ENCODE measurements around the gene CFAP52.
"Not testable (repeated sequence)": the region's sequence is repeated elsewhere in the genome, so short reads cannot be mapped to it uniquely, and the experiment has no call there.

The CFAP52 gene

DNA sequence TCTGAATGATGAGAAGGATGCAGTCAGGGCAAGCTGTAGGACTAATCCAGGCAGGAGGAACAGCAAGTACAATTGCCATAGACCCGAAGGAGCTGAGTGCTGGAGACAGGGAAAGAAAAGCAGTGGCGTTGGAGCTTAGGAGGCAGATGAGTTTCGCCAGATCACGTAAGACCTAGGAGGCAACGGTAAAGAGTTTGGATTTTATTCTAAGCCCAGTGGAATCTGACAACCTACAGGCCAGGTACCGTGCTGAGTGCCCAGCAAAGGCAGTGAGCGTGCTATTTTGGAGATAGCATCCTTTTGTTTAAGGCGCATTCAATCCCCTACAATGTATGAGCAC, 70.1 kb downstream of the CFAP52 start:
- no peak for DNase-seq (ENCODE audit: low read depth in 2 of 2)

DNA sequence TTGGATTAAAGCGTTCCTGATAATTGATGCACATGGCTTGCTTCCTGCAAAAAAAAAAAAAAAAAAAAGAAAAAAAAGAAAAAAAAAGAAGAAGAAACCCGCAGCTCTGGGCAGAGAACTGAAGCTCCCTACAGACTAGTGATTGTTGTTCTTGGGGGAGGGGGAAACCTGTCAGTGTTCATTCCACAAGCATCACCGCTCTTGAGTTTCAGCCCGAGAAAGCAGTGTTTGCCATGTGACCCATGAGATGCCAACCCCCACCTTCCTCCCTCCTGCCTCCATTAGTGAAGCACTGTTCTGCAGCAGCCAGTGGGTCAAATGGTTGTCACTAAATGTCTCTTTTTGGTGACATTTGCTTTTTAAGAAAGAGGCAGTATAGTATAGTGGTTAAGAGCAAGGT, 70.6 kb downstream of the CFAP52 start:
- DNase-seq (ENCODE audit: low read depth in 2 of 2) = no peak

DNA sequence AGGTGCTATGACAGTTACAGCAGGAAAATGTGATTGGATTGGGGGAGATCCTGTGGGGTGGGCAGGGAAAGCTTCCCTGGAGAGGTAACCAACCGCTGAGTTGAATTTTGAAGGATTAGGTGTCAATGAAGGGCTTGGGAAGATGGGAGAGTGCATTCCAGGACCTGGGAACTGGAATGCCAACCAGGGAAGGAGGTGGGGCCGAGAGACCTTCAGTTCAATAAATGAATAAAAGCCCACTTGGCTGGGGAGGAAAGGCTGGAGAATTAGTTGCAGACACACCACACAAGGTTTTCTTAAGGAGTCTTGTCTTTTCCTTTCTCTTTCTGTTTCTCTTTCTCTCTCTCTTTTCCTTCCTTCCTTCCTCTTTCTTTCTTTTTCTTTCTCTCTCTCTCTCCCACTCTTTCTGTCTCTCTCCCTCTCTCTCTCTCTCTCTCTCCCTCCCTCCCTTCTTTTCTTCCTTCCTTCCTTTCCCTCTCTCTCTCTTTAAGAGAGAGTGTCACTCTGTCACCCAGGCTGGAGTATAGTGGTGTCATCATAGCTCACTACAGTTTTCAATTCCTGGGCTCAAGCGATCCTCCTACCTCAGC, 72.2 kb downstream of the CFAP52 start:
- no peak for DNase-seq (ENCODE audit: low read depth in 2 of 2)

DNA sequence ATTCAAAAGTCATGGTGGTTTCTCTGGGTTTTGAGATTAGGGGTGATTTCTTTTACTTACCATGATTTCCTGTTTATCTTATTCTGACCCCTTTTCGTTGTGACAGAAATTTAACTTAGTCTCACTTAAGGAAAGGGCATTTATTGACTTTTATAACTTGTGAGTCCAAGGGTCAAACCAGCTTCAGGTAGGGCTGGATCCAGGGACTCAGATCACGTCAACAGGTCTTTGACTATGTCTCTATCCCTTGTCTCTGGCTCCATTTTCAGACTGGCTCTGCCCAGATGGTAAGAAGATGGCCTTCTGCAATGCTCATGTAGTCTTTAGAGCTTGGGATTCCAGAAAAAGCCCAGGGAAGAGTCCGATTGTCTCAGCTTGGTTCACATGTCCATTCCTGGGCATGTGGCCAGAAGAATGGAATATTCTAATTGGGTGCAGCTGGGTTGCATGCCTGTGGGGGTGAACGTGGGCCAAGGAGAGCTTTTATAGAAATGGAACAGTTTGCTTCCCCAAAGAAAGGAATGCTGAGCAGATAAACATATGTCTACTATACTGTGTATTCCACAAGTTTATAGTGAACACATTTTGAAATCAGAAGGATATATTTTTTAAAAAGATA, 82.3 kb downstream of the CFAP52 start:
- peak; percentile 94 to 96 for DNase-seq (ENCODE audit: low read depth in 2 of 2)

DNA sequence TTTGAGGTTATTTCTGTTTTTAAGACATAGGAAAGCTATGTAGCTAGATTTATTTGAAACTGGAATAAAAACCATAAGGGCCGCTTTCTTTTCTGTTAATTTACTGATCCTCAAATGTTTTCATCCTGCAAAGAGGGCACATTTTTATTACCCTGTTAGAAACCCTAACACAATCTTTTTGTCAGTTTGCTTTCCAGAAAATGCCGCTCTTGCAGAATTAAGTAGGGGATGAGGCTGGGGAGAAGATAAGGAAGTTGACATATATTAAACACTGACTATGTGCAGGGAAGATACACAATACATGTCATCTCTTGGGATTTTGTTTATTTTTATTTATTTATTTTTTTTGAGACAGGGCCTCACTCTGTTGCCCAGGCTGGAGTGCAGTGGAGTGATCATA, 84.6 kb downstream of the CFAP52 start:
- DNase-seq (ENCODE audit: low read depth in 2 of 2) = no peak

DNA sequence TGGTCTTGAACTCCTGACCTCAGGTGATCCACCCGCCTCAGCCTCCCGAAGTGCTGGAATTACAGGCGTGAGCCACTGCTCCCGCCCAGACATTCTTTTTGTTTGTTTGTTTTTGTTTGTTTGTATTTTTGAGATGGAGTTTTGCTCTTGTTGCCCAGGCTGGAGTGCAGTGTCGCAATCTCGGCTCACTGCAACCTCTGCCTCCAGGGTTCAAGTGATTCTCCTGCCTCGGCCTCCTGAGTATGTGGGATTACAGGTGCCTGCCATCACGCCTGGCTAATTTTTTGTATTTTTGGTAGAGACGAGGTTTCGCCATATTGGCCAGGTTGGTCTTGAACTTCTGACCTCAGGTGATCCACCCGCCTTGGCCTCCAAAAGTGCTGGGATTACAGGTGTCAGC, 87.1 kb downstream of the CFAP52 start:
- DNase-seq (ENCODE audit: low read depth in 2 of 2) = not testable (repeated sequence)

DNA sequence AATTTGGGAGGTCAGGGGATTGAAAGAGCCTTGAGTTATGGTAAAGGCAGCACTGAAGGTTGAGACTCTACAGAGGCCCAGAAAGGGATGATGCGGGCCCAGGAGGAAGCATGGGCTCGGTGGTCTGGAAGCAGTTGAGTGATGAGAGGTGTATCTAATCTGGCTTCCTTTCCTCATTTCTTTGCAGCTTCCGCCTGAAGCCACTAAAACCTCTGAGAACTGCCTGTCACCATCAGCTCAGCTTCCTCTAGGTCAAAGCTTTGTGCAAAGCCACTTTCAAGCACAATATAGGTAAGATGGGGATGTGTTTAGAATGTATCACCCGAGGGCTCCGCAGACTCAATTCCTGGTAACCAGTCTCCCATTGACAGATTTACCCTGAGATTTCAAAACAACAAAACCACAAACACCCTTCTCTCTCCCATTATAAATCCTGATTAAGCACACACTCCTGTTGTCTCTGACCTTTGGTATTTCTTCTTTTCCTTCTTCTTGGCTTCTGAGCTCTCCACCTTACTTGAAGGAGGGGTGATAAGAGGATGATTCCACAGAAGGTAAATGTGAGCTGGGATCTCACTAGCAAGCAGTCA, 90.1 kb downstream of the CFAP52 start:
- DNase-seq (ENCODE audit: low read depth in 2 of 2) = no peak

DNA sequence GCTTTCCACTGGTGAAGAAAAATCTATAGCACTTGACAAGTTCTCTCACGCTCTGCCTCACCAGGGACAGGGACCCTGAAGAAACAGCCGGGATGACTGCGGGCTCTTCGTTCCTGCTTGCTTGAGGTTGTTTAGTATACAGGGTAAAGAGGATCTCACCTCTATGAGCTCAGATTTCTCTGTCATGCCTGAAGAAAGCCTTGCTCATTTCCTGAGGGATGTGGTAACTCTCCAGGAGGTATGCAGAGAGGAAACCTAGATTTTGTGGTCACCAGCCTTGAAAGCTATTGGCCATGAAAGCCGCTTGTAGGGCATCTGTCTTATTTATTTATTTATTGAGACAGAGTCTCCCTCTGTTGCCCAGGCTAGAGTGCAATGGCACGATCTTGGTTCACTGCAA, 92.1 kb downstream of the CFAP52 start:
- DNase-seq (ENCODE audit: low read depth in 2 of 2) = no peak

DNA sequence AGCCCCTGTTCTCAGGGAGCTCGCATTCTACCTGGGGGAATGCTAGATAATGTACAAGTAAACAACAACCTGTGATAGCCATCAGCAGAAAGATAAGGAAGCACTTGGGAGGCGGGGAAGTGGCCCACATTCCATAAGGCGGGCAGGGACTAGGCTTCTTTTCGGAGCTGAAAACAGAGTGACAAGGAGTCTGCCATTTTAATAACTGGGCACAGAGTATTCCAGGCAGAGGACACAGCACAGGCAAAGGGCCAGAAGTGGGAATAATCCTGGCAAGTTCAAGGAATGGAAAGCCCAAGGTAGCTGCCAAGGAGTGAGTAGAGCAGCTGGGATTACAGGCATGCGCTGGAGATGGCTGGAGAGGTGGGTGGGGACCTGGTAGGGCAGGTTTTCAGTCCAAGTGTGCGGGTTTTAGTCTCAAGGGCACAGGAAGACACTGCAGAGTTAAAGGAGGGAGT, 93.1 kb downstream of the CFAP52 start:
- DNase-seq (ENCODE audit: low read depth in 2 of 2) = no peak

DNA sequence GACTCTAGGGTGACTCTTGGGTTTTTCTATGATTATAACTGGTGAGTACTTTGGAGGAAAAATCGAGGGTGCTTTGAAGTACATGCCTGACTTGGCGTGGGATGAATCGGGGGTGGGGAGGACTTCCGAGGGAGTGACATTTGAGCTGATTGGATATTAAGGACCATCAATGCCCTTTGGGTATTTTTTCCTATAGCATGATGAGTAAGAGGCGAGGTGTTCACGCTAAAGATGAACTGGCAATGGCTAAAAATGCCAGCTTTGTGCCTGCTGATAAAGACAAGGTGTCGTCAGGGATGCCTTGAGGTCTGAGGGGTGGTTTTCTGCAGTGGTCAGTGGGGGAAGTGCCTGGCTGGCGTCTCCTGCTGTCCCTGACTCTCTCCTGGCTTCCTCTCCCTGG, 94.2 kb downstream of the CFAP52 start:
- DNase-seq (ENCODE audit: low read depth in 2 of 2) = no peak

DNA sequence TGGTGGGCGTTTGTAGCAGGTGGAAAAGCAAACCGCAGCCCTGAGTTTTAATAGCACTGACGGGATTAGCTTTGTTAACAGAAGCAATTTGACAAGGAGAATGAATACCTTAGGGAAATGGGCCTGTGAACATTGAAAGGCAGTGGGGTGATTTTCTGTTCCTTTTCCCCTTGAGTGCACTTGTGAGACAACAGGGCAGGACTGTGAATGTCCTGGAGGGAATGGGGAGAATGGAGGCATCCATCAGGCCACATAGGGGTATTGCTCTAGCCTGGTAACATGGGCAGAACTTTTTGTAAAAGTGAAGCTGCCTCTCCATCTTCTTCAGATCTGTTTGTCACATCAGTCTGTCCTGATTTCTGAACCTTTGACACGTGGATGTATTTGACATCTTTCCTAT, 95.1 kb downstream of the CFAP52 start:
- DNase-seq (ENCODE audit: low read depth in 2 of 2) = no peak

DNA sequence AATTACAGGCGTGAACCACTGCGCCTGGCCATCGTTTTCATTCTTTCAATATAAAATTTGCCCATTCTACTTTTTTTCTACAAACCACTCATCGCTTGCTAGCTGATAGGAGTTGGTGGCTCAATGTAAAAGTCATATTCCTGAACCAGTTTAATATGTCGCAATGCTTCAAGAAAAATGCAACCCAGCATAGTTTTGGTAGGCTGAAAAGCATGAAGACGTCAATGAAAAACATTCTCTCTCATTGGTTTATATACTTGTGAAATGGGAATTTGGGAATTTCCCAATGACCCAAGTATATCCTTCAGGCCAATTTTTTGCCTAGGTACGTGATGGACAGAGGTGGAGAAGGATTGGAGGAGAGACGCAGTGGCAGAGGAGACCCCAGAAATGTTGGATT, 95.8 kb downstream of the CFAP52 start:
- no peak for DNase-seq (ENCODE audit: low read depth in 2 of 2)

DNA sequence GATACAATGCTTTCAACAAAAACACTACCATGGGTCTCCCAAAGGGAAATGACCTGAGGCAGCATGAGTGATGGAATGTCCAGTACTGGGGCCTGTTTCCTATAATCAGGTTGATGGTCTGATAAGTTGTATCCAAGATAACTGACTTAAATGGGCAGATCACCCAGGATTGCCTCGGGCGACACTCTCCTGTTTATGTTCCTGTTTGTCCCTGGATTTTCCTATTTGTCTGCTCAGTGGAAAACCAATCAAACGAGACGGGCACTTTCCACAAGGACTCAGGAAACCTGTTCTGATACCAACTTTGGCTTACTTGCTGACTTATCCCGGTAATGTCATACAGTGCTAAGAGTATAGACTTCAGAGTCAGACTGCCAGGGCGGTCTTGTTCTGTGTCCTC, 96.2 kb downstream of the CFAP52 start:
- DNase-seq (ENCODE audit: low read depth in 2 of 2) = no peak

DNA sequence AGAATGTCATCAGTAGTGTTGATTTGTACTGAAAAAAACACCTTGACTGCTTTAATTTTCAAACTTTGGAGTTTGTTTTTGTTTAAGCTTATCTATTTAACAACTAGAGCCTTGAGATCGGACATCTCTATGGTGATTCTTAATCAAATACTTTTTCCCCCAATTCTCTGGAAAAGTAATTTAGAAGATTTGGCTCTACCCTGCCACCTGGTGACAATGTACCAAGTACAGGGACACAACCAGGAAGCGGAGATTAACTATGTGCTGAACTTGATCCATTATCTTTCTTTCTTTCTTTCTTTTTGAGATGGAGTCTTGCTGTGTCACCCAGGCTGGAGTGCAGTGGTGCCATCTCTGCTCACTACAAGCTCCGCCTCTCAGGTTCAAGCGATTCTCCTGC, 99.6 kb downstream of the CFAP52 start:
- no peak for DNase-seq (ENCODE audit: low read depth in 2 of 2)

DNA sequence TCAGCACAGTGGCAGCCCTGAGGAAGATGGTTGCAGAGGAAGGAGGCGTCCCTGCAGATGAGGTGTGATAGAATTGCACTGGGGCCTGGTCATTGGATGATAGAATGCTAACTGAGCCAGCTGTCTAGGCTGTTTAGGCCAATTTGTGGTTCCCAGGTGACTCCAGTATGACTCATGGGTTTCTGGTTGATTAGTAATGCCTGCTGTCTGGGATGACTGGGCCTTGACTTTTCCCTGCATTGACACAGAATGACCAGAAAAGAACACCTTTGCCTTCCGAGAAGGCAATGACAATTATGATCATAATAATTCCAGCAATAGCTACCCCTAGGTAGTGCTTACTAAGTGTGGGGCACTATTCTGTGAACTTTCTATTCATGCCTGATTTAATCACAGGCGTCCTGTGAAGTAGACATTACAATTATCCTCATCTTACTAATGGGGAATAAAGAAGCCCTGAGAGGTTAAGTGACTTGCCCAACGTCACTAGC, 100.4 kb downstream of the CFAP52 start:
- no peak for DNase-seq (ENCODE audit: low read depth in 2 of 2)

DNA sequence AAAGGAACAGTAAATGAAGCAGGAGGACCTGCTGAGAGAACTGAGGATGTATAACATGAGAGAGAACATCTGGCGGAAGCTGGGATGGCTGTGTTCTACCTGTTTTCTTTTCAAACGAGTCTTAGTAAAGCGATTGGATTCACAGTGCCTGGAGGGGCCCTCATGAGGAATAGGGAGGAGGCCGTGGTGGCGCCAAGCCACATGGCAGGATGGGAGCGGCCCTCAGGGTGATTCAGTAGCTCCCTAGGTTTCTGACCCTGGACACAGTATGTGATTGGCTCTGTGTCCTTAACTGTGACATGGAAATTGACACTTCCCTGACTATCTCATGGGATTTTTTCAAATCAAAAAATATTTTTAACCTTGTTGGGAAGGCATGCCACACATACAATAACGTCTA, 101.0 kb downstream of the CFAP52 start:
- no peak for DNase-seq (ENCODE audit: low read depth in 2 of 2)

DNA sequence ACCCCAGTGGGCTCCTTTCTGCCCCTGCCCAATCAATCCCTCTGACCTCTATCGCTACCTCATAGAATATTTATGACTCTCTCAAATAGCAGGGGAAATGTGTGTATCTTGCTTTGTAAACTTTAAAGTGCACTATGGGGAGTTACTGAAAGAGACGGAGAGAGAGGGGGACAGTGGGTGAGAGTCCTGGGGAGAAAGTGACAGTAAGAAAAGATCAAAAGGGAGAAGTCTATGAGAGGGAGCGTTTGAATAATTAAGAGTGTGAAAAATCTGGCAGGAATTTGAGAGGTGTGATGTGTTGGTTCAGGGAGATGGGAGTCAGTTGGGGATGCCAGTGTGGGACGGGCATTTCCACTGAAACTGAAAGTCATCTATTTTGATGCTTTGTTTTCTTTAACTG, 101.5 kb downstream of the CFAP52 start:
- DNase-seq (ENCODE audit: low read depth in 2 of 2) = no peak

DNA sequence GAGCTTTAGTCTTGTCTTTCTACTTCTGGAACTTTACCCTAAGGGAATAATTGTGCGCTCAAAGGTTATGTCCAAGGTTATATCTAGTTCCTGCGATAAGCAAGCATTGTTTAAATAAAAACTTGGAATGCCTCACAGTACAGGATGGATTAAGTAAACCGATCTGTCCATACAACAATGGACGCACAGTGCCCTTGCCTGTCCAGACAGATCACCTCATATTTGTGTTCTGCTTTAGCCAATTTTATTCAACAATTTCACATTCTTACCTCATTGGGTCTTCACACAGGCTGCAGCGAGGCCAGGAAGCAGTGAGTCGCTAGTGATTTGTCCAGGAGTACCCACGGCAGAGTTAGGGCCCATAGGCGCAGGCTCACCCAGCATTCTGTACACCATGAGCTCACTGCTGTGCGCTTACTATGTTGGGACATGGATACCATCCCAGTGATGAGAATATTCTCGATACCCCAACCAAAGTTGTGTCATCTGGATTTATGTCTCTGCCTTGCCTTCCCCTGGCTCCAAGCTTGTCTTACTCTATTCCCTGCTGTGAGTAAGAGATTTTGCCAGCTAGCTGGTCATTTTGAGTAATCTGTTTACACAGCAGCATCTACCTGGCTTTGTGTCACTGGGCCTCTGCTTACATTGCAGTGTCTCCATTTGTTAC, 108.6 kb downstream of the CFAP52 start:
- DNase-seq (ENCODE audit: low read depth in 2 of 2) = no peak
